Ramos (cell line): ENCODE measurements around the gene GPR37.

Experiments
- in situ Hi-C: fragments of 300-500 bp; cut with MboI; formaldehyde crosslinking; loops from one replicate; pipeline ENCODE4 v1.14.3; 2022; ENCODE audit warnings: low sequenced_read_pairs; ENCODE audit not compliant: unreplicated experiment

Gene GPR37

GRCh38 chr7:124765401-124766352, at the start of gene GPR37:
TSS of gene GPR37 (minus strand) at chr7:124765792. CDS start at chr7:124764976, 816 bp downstream.
- in situ Hi-C loops, result no loop called here

DNA sequence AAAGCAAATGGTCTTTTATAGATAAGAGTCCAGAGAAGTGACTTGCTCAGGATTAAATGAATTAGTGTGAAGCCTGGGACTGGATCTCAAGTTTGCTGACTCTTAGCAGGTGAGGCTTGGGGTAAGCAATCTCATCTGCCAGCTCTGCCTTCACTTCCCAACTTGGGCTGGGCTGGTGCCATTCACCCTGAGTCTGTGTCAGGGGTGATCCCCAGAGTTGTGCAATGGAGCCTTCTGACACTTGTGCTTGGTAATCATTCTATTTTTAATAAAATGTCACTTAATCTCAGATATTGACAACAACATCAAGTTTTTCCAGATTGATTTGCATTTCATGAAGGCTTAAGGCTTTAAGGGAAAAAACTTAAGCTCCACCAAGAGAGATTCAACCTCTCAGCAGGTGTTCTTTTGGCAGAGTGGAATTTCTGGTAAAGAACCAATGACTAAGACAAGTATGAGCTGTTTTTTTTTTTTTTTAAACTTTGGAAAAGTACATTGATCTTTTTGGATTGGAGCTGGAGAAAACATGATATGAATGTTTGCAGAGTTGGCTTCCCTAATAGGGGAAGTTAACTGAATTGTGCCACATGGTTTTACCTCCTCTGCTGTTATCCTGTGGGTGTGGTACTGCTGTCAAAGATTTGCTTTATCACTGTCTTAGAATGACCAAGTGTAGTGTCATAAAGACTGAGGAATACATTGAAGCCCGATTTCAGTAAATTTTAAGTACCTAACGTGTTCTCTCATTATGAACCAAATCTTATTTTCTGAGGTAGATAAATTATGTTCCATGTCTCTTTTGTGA, 48.6 kb upstream of the GPR37 start:
- in situ Hi-C loops, result no loop called here

DNA sequence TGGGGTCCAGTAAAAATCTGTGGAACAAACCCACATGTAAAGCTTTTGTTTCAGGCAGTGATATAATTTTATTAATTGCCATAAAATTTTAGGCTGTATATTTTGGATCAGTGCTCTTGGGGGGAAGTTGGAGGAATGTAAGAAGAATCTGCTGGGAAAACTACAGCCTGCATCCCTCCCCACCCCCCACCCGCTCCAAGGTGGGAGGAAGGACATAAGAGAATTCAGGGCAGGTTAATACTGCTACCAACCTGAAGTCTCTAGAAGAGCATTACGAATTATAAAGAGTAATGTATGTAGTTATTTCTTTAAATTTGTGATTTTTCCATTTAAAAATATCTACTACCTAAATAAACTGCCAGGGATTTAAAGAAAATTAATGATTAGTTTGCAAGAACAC, 47.2 kb upstream of the GPR37 start:
- in situ Hi-C loops, result no loop called here

DNA sequence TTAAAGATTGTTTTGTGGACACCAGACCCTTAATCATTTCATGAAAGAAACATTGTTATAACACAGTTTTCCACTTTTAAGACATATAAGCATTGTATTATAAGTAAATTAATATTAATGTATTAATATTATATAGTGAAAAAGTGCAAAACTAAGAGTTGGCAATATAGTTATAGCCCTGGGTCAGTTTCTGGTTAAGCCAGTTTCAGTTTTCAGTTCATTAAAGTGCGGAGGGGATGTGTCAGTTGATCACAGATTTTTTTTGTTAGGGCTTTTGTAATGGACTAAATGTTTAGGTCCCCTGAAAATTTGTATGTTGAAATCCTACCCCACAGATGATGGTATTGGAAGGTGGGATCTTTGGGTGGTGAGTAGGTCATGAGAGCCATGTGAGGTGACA, 45.7 kb upstream of the GPR37 start:
- in situ Hi-C loops, result no loop called here

- in situ Hi-C loops, result no loop called here
Observed at GRCh38 chr7:124810605-124811004, 45.0 kb upstream of the GPR37 start.

DNA sequence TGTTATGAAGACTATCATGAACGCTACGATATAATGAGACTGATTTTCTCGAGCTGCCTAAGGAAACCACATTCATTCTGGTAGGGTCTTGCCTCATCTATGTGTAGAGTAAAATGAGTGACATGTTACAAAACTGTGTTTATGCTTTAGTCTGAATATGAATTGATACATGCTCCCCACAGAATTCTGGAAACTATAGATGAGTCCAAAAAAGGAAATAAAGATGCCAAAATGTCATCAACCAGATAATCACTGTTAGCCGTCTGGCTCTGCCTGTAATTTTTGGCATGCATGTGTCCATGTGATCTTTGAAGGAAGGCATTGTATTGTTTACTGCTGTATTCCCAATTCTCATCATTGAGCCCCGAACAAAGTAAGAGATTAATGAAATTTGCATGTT, 42.6 kb upstream of the GPR37 start:
- in situ Hi-C loops, result no loop called here

- in situ Hi-C loops, result no loop called here
Observed at GRCh38 chr7:124801330-124801895, 35.8 kb upstream of the GPR37 start.

DNA sequence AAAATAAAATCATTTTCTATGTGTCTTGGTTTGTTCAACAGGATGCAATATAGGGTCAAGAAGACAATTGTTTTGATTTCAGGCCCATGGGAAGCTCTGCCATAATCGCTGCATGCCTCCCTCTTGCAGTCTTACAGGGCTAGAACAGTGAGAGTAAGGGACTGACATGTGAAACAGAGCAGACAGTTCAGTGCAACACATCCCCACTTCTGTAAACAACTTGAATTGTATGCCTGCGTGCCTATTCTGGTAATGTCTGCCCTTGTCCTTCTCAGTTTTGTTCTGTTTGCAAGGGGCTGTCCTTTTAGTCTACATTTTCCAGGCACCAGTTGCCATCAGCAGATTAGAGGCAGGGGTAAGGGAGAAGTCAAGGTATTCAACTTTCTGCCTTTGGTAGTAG, 34.8 kb upstream of the GPR37 start:
- in situ Hi-C loops, result no loop called here

DNA sequence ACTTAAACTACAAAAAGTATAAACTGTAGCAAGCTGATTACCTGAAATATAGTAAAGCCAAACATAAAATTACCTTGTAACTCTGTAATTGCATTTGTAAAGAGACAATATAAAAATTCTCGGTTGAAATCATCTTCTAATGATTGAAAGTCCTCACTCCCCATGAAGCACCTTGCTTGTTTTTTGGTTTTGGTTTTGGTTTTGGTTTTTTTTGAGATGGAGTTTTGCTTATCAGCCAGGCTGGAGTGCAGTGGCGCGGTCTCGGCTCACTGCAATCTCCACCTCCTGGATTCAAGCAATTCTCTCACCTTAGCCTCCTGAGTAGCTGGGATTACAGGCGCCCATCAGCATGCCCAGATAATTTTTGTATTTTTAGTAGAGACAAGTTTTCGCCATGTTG, 33.9 kb upstream of the GPR37 start:
- in situ Hi-C loops, result no loop called here

DNA sequence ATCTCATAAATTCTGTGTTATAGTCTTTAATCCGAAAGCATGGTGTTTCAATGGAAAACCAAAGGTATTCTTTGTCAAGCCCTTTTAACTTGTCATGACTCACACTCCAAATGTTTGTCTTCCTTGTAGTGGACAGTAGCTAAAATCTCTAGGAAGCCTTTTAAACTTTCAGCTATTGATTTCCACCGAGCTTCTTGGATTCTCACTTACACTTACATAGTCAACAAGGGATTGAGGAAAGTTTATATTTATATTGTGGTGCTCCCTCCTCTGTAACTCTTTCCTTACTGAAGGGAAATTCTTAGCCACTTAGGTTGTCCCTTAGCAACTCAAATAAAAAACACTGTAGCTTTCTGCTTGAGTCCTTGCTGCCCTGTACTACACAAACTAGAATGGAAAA, 31.2 kb upstream of the GPR37 start:
- in situ Hi-C loops, result no loop called here

- in situ Hi-C loops, result no loop called here
Observed at GRCh38 chr7:124792696-124793095, 27.1 kb upstream of the GPR37 start.

DNA sequence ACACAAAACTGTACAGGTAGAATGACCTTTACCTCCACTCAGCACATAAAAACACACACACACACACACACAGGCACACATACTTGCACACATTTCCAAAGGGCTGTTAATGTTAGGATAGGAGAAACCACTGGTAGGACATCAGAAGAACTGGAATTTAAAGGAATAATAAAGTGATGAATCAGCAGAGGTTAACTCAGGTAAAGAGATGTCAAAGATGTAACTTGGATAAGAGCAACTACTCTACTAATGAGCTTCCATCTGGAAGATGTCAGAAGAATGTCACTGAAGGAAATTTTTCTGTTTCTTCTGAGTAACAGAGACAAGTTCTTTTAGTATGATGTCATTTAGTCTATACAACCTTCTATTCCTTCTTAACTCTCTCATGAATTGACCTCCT, 26.4 kb upstream of the GPR37 start:
- in situ Hi-C loops, result no loop called here

DNA sequence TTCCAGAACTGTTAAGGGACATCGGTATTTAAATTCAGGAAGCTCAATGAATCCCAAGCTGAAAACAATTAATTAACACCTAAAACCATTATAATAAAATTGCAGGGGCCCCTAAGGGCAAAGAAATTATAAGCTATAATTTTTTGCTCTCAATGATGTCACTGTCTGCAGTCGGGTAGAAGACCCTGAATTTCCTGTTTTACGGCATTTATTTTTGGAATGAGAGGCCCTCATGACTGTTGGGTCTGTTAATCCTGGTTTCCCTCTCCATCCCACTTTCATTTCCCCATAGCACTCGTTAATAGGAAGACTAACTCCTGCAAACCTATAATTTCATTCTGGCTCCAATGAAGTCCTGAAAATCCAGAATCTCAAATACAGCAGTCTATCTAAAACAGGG, 25.8 kb upstream of the GPR37 start:
- in situ Hi-C loops, result no loop called here

GRCh38 chr7:124790645-124791044, 25.1 kb upstream of the GPR37 start:
- in situ Hi-C loops, result no loop called here

DNA sequence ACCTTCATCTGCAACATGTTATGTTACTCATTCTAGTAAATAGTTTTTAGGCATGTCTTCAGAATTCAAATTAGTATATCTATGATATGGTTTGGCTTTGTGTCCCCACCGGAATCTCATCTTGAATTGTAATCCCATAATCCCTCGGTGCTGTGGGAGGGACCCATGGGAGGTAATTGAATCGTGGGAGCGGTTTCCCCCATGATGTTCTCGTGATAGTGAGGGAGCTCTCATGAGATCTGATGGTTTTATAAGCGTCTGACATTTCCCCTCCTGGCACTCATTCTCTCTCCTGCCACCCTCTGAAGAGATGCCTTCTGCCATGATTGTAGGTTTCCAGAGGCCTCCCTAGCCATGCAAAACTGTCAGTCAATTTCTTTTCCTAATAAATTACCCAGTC, 20.4 kb upstream of the GPR37 start:
- in situ Hi-C loops, result no loop called here

- in situ Hi-C loops, result no loop called here
Observed at GRCh38 chr7:124784879-124785818, 19.6 kb upstream of the GPR37 start.

GRCh38 chr7:124783271-124783670, 17.7 kb upstream of the GPR37 start:
- in situ Hi-C loops, result no loop called here

DNA sequence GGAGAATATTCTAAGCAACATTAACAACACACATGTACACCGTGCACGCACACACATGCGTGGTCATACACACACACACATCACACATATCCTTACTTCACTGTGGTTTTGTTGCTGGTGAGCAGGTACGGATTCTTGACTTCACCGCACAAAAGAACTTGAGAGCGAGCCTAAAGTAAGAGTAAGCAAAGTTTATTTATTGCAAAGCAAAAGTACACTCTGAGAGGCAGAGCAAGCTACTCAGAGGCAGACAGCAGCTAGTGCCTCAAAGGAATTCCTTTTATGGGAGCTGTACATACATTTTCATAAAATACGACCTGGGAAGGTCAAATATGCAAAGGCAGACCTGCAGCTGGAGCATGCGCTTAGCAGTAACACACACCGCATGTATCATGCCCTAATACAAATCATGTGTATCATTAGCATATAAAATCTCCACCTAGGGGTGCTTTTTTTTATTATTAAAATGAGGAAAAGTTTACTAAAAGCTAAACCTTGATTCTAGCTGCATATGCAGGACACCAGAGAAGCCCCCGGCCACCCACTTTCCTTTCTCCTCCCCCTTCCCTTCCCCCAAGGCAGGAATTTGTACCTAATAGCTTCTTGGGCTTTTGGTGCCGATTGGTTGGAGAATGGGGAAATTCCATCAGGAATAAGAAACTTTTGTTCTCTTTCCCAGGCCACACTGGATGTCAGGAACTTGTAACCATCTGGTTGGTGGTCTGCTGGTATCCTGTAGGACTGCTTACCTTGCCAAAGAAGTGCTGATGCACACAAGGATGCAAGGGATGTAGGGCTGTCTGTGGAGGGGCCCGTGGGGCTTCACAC, 16.5 kb upstream of the GPR37 start:
- in situ Hi-C loops, result no loop called here

- in situ Hi-C loops, result no loop called here
Observed at GRCh38 chr7:124781418-124781817, 15.8 kb upstream of the GPR37 start.
